NCI-H2081 treated with DMSO at 0.1 percent for 48 hours (cell line): Measurements from ENCODE around the gene BLCAP.

Source experiments
- DNase-seq: peaks from one replicate; lab custom pipeline; 2025; lab: John Stamatoyannopoulos, UW

The BLCAP gene

GRCh38 chr20:37529214-37529967 lies 1.7 kb upstream of the BLCAP start:
- no peak for DNase-seq

- no peak for DNase-seq
These were observed 954 bp upstream of the BLCAP start for GRCh38 chr20:37528446-37529213.

GRCh38 chr20:37526839-37527637 lies 638 bp downstream of the BLCAP start:
- no peak for DNase-seq

- DNase-seq = no peak
These were observed 1.3 kb downstream of the BLCAP start for GRCh38 chr20:37526238-37526838.

- no peak for DNase-seq
These were observed 1.9 kb downstream of the BLCAP start for GRCh38 chr20:37525810-37526209.

GRCh38 chr20:37524859-37525708 lies 2.6 kb downstream of the BLCAP start:
- DNase-seq = no peak

GRCh38 chr20:37523911-37524700 lies 3.6 kb downstream of the BLCAP start:
- no peak for DNase-seq

GRCh38 chr20:37523012-37523391 lies 4.7 kb downstream of the BLCAP start:
- DNase-seq = no peak

- no peak for DNase-seq
These were observed 5.2 kb downstream of the BLCAP start for GRCh38 chr20:37522260-37523011.

GRCh38 chr20:37521061-37521771 lies 6.5 kb downstream of the BLCAP start, which contains the start of gene NNAT:
TSS of gene NNAT (plus strand) at chr20:37521250. CDS start at chr20:37521332, 82 bp downstream.
- DNase-seq = no peak

GRCh38 chr20:37520419-37520955 lies 7.2 kb downstream of the BLCAP start:
- DNase-seq = no peak

GRCh38 chr20:37519508-37520418 lies 7.9 kb downstream of the BLCAP start:
- DNase-seq = no peak

- no peak for DNase-seq
These were observed 8.8 kb downstream of the BLCAP start for GRCh38 chr20:37518606-37519507.

- no peak for DNase-seq
These were observed 9.6 kb downstream of the BLCAP start for GRCh38 chr20:37518059-37518458.

- DNase-seq = no peak
These were observed 10.6 kb downstream of the BLCAP start for GRCh38 chr20:37516811-37517750.
